B cell (primary cell): ENCODE data around the gene SMURF1. TPM values are rescaled to one million over a fixed set of nuclear protein-coding genes. Genes with fewer than 3 reads are reported as not detected.

ENCODE experiments used
- ATAC-seq: fragments of 200-7000 bp; cut with Tn5 transposase; one replicate; pipeline ENCODE4 v1.10.0; 2021; ENCODE audit warnings: low read depth, mild to moderate bottlenecking, moderate number of reproducible peaks, moderate library complexity
- CTCF ChIA-PET: fragments of 350-600 bp; sonication (Branson Sonifier 250); formaldehyde crosslinking; loops from one replicate; lab custom pipeline; 2021; ENCODE audit warnings: antibody characterized with exemption, inconsistent platforms; lab: Charles Lee
- POLR2A ChIA-PET: fragments of 350-600 bp; sonication (Branson Sonifier 250); formaldehyde crosslinking; loops from one replicate; lab custom pipeline; 2021; ENCODE audit warnings: antibody characterized with exemption; lab: Charles Lee
- DNase-seq: peaks from one replicate; pipeline ENCODE4 v3.0.0; 2013
- H2AFZ ChIP-seq: 2 replicates; pipeline ENCODE4 v1.6.1; 2012; ENCODE audit warnings: mild to moderate bottlenecking, low read depth, low read length; ENCODE audit not compliant: insufficient read depth, poor library complexity, severe bottlenecking
- H3K27ac ChIP-seq, 2 donors: 1 replicate in 1 of 2; 2 replicates in 1 of 2; pipeline ENCODE4 v1.5.1; 2012 to 2013; ENCODE audit warnings: low read length in 2 of 2, mild to moderate bottlenecking in 2 of 2, moderate library complexity in 1 of 2
- H3K27me3 ChIP-seq, 4 experiments: fragments of 200-600 bp in 1 of 4; sonication (generic) in 1 of 4; replicated peaks in 1 of 4; 1 replicate in 2 of 4; 2 replicates in 2 of 4; pipeline versions ENCODE4 v1.6.1 to v1.7.0; 2013 to 2016; ENCODE audit warnings: low read length in 3 of 4, mild to moderate bottlenecking in 2 of 4, mixed read lengths in 1 of 4, moderate library complexity in 1 of 4; ENCODE audit not compliant: insufficient read depth in 4 of 4, control insufficient read depth in 3 of 4; ENCODE audit errors: control extremely low read depth in 1 of 4
- H3K36me3 ChIP-seq, 2 experiments: replicated peaks in 1 of 2; 1 replicate in 1 of 2; 2 replicates in 1 of 2; pipeline versions ENCODE4 v1.6.1 to v1.7.1; 2013; ENCODE audit warnings: low read length in 1 of 2; ENCODE audit not compliant: insufficient read depth in 2 of 2, control insufficient read depth in 1 of 2; ENCODE audit errors: control extremely low read depth in 1 of 2, extremely low read depth in 1 of 2
- H3K4me1 ChIP-seq, 2 donors: fragments of 200-600 bp in 1 of 2; sonication (generic) in 1 of 2; 1 replicate in 1 of 2; 2 replicates in 1 of 2; pipeline versions ENCODE4 v1.5.1 to v1.6.1; 2013 to 2017; ENCODE audit warnings: low read length in 2 of 2; ENCODE audit not compliant: control insufficient read depth in 2 of 2, insufficient read depth in 2 of 2
- H3K4me2 ChIP-seq: replicated peaks from 2 replicates; pipeline ENCODE3; 2012; ENCODE audit warnings: mild to moderate bottlenecking, low read depth, low read length; ENCODE audit not compliant: poor library complexity, severe bottlenecking
- H3K4me3 ChIP-seq, 5 experiments: fragments of 200-600 bp in 1 of 5; sonication (generic) in 1 of 5; 1 replicate in 3 of 5; 2 replicates in 2 of 5; pipeline versions ENCODE4 v1.5.1 to v1.7.0; 2011 to 2016; ENCODE audit warnings: low read length in 4 of 5, mild to moderate bottlenecking in 4 of 5, low read depth in 2 of 5, control low read depth in 1 of 5, moderate library complexity in 1 of 5; ENCODE audit not compliant: insufficient read depth in 1 of 5; ENCODE audit errors: control extremely low read depth in 1 of 5, extremely low read depth in 1 of 5
- H3K79me2 ChIP-seq: fragments of 200-600 bp; sonication (generic); one replicate; pipeline ENCODE4 v1.6.0; 2016; ENCODE audit warnings: low read length; ENCODE audit not compliant: control insufficient read depth, insufficient read depth
- H3K9ac ChIP-seq: fragments of 200-600 bp; sonication (generic); 2 replicates; pipeline ENCODE4 v1.6.1; 2017; ENCODE audit warnings: mild to moderate bottlenecking, low read length, moderate library complexity
- H3K9me3 ChIP-seq, 3 donors: one replicate each; pipeline versions ENCODE4 v1.6.1 to v1.7.1; 2013; ENCODE audit warnings: low read length in 2 of 3; ENCODE audit not compliant: control insufficient read depth in 2 of 3, insufficient read depth in 1 of 3; ENCODE audit errors: control extremely low read depth in 1 of 3
- H4K20me1 ChIP-seq: 2 replicates; pipeline ENCODE4 v1.6.0; 2012; ENCODE audit warnings: mild to moderate bottlenecking, low read length; ENCODE audit not compliant: insufficient read depth, control insufficient read depth, poor library complexity, severe bottlenecking
- H3K27ac Mint-ChIP-seq: one replicate; pipeline ENCODE4 v1.8.0; 2021; ENCODE audit warnings: mixed read lengths
- H3K27me3 Mint-ChIP-seq: one replicate; pipeline ENCODE4 v1.8.0; 2021; ENCODE audit warnings: mixed read lengths
- H3K4me1 Mint-ChIP-seq: one replicate; pipeline ENCODE4 v1.8.0; 2021; ENCODE audit warnings: mixed read lengths
- H3K4me3 Mint-ChIP-seq: one replicate; pipeline ENCODE4 v1.8.0; 2021; ENCODE audit warnings: mixed read lengths
- H3K9me3 Mint-ChIP-seq: one replicate; pipeline ENCODE4 v1.8.0; 2022; ENCODE audit warnings: mixed read lengths; ENCODE audit not compliant: insufficient read depth
- CTCF ChIP-seq: fragments of 200-600 bp; IDR thresholded peaks from one replicate; pipeline ENCODE4 v1.8.0; 2022; ENCODE audit warnings: antibody characterized with exemption, mild to moderate bottlenecking
- EZH2 ChIP-seq: IDR thresholded peaks from 2 replicates; pipeline ENCODE4 v1.6.1; 2012; ENCODE audit warnings: borderline replicate concordance, low read depth, mild to moderate bottlenecking, moderate library complexity, low read length; ENCODE audit not compliant: insufficient read depth, poor library complexity, severe bottlenecking
- WGBS: methylation state at CpG from one replicate; pipeline ENCODE4 v1.1.5; 2013; ENCODE audit warnings: missing lambda C conversion rate; ENCODE audit not compliant: insufficient coverage; 5-methylcytosine and 5-hydroxymethylcytosine counted together
- intact Hi-C: fragments of 100-400 bp; cut with micrococcal nuclease; formaldehyde crosslinking; loops from one replicate; pipeline ENCODE4 v1.10.0; 2022
- polyA plus RNA-seq: library from polyadenylated mRNA; depleted of rRNA; stranded (reverse); fragments of >200 nt; gene quantifications from 2 replicates; pipeline ENCODE4 v1.2.3, GENCODE V29; 2012
- total RNA-seq, 2 donors: library from RNA; stranded (reverse); fragments of 120-200 nt in 1 of 2; gene quantifications; 1 replicate in 1 of 2; 2 replicates in 1 of 2; pipeline versions ENCODE4 v1.2.3 to v1.2.4, GENCODE V29; 2013 to 2022

Gene SMURF1
- total and polyA plus RNA-seq, 2 donors (not counting 1 experiment from before 2014, with no cell fraction given) = 7.5 to 28.6 TPM

- Mint-ChIP-seq H3K4me1 (peaks cover 51% of the 10 kb centered on the region), H3K4me3 (no peak overlapping the region), H3K27ac (no peak overlapping the region), H3K27me3 (no peaks in the 10 kb centered on the region), H3K9me3 (peaks cover 2% of the 10 kb centered on the region)
- ATAC-seq = no peak
- intact Hi-C loops = no loop called here
- no peak overlapping the region for H3K4me3 ChIP-seq
- 100% methylated on average over 2 of the region's 4 CpGs for WGBS
- H4K20me1 ChIP-seq = peaks cover 57% of the 10 kb centered on the region
- CTCF ChIA-PET = interaction anchor here (1.1 kb wide), 1 partner anchor 12 kb away, joined by 3 read pairs; no protein-coding TSS in a partner anchor
- H3K36me3 ChIP-seq = no peaks in the 10 kb centered on the region
- no peak overlapping the region for H2AFZ ChIP-seq
- H3K79me2 ChIP-seq = peaks cover 87% of the 10 kb centered on the region
- no peak overlapping the region for H3K27ac ChIP-seq
- no peak overlapping the region for H3K4me2 ChIP-seq
- no peak for DNase-seq
- no peak overlapping the region for H3K9ac ChIP-seq
- no peaks in the 10 kb centered on the region for H3K9me3 ChIP-seq
- no peak for TF ChIP-seq EZH2
- TF ChIP-seq CTCF = no peak
- no peaks in the 10 kb centered on the region for H3K27me3 ChIP-seq
- peaks cover 13 to 22% of the 10 kb centered on the region in 2 donors for H3K4me1 ChIP-seq
- POLR2A ChIA-PET = interaction anchor here (0.6 kb wide), 1 partner anchor 18 kb away, joined by 5 read pairs; no protein-coding TSS in a partner anchor
Observed at GRCh38 chr7:99124236-99124635, 19.7 kb downstream of the SMURF1 start.

GRCh38 chr7:99123571-99124033, 20.3 kb downstream of the SMURF1 start:
- H4K20me1 ChIP-seq = peaks cover 60% of the 10 kb centered on the region
- no peak overlapping the region for H3K27ac ChIP-seq
- H3K4me1 ChIP-seq = peaks cover 13 to 25% of the 10 kb centered on the region in 2 donors
- no peaks in the 10 kb centered on the region for H3K27me3 Mint-ChIP-seq
- TF ChIP-seq EZH2 (no peak), CTCF (no peak)
- no peak overlapping the region for H3K9ac ChIP-seq
- DNase-seq (no peak), ATAC-seq (no peak)
- H3K9me3 ChIP-seq = no peaks in the 10 kb centered on the region
- ChIA-PET CTCF (interaction anchor here (1.1 kb wide), 1 partner anchor 12 kb away, joined by 3 read pairs; no protein-coding TSS in a partner anchor), POLR2A (no interaction called here)
- no peak overlapping the region for H3K27ac Mint-ChIP-seq
- WGBS = no CpG with 5 or more reads among the region's 1 CpG
- H3K79me2 ChIP-seq = peaks cover 87% of the 10 kb centered on the region
- peak overlapping the region; percentile 16 for H3K4me2 ChIP-seq
- no peak overlapping the region for H3K4me3 ChIP-seq
- peaks cover 2% of the 10 kb centered on the region for H3K9me3 Mint-ChIP-seq
- no peak overlapping the region for H3K4me3 Mint-ChIP-seq
- H3K36me3 ChIP-seq = no peaks in the 10 kb centered on the region
- H3K4me1 Mint-ChIP-seq = peaks cover 56% of the 10 kb centered on the region
- intact Hi-C loops = no loop called here
- H3K27me3 ChIP-seq = no peaks in the 10 kb centered on the region
- H2AFZ ChIP-seq = no peak overlapping the region
